H1 (cell line): Measurements from ENCODE around the gene LCOR. TPM values are rescaled to one million over a fixed set of nuclear protein-coding genes. Genes with fewer than 3 reads are reported as not detected.

ENCODE experiments used
- CTCF ChIA-PET: fragments of 300-600 bp; sonication (Branson Sonifier 250); formaldehyde crosslinking; loops from one replicate; lab custom pipeline; 2021; ENCODE audit not compliant: partially characterized antibody; lab: Charles Lee
- POLR2A ChIA-PET: fragments of 300-600 bp; sonication (Branson Sonifier 250); formaldehyde crosslinking; loops from one replicate; lab custom pipeline; 2021; ENCODE audit warnings: inconsistent platforms; ENCODE audit not compliant: partially characterized antibody; lab: Charles Lee
- DNase-seq, 2 experiments: peaks; one replicate each; pipeline versions ENCODE4 v3.0.0 to v3.0.0-alpha.2; 2010 to 2022; ENCODE audit warnings: low spot score in 2 of 2, low read depth in 1 of 2, mixed read lengths in 1 of 2
- FAIRE-seq: peaks from 2 replicates; lab custom pipeline; 2011; peaks lifted over from hg19 to GRCh38; lab: Jason Lieb, UNC
- H2AFZ ChIP-seq: 2 replicates; pipeline ENCODE4 v1.8.1; 2012; ENCODE audit warnings: low read length, inconsistent platforms
- H2AK5ac ChIP-seq: 2 replicates; pipeline ENCODE4 v1.6.1; 2013; ENCODE audit warnings: low read depth, low read length
- H2BK120ac ChIP-seq: replicated peaks from 2 replicates; pipeline ENCODE3; 2013; ENCODE audit warnings: low read depth, low read length, inconsistent platforms
- H2BK12ac ChIP-seq: 2 replicates; pipeline ENCODE4 v1.6.1; 2013; ENCODE audit warnings: low read depth, low read length
- H2BK15ac ChIP-seq: 2 replicates; pipeline ENCODE4 v1.6.1; 2013; ENCODE audit warnings: low read length
- H2BK20ac ChIP-seq: 2 replicates; pipeline ENCODE4 v1.6.1; 2013; ENCODE audit warnings: low read length
- H2BK5ac ChIP-seq: 2 replicates; pipeline ENCODE4 v1.6.1; 2013; ENCODE audit warnings: low read depth, low read length
- H3K14ac ChIP-seq: 2 replicates; pipeline ENCODE4 v1.6.1; 2013; ENCODE audit warnings: inconsistent platforms; ENCODE audit not compliant: insufficient read length
- H3K18ac ChIP-seq: 2 replicates; pipeline ENCODE4 v1.6.1; 2013; ENCODE audit warnings: low read length; ENCODE audit errors: extremely low read depth
- H3K23ac ChIP-seq: 2 replicates; pipeline ENCODE4 v1.6.1; 2013; ENCODE audit warnings: inconsistent platforms; ENCODE audit not compliant: insufficient read length
- H3K23me2 ChIP-seq: 2 replicates; pipeline ENCODE4 v1.6.1; 2013; ENCODE audit warnings: low read depth, low read length
- H3K27ac ChIP-seq: 2 replicates; pipeline ENCODE4 v1.6.1; 2011; ENCODE audit warnings: low read depth, low read length, inconsistent platforms
- H3K27me3 ChIP-seq, 4 experiments: replicated peaks in 1 of 4; 1 replicate in 1 of 4; 2 replicates in 3 of 4; pipeline versions ENCODE4 v1.6.1 to v1.8.1; 2011 to 2013; ENCODE audit warnings: low read length in 3 of 4, mild to moderate bottlenecking in 3 of 4, inconsistent platforms in 2 of 4, mixed read lengths in 2 of 4, moderate library complexity in 1 of 4; ENCODE audit not compliant: control insufficient read depth in 3 of 4, insufficient read depth in 3 of 4; ENCODE audit errors: extremely low read depth in 1 of 4
- H3K36me3 ChIP-seq, 4 experiments: 2 replicates each; pipeline versions ENCODE4 v1.6.1 to v1.8.1; 2011 to 2013; ENCODE audit warnings: mild to moderate bottlenecking in 4 of 4, low read length in 3 of 4, moderate library complexity in 2 of 4, control low read depth in 1 of 4, inconsistent platforms in 1 of 4; ENCODE audit not compliant: insufficient read depth in 4 of 4, control insufficient read depth in 2 of 4
- H3K4ac ChIP-seq: replicated peaks from 2 replicates; pipeline ENCODE3; 2013; ENCODE audit warnings: low read length, low read depth, mixed read lengths, inconsistent platforms; ENCODE audit not compliant: insufficient read length
- H3K4me1 ChIP-seq, 4 experiments: replicated peaks in 1 of 4; 1 replicate in 1 of 4; 2 replicates in 3 of 4; pipeline versions ENCODE4 v1.6.1 to v1.8.1; 2011 to 2013; ENCODE audit warnings: low read length in 3 of 4, inconsistent platforms in 2 of 4, mixed read lengths in 1 of 4; ENCODE audit not compliant: insufficient read depth in 4 of 4, control insufficient read depth in 3 of 4
- H3K4me2 ChIP-seq, 2 experiments: 2 replicates each; pipeline versions ENCODE4 v1.6.1 to v1.8.1; 2011 to 2013; ENCODE audit warnings: low read depth in 2 of 2, low read length in 2 of 2, control low read depth in 1 of 2, inconsistent platforms in 1 of 2, mild to moderate bottlenecking in 1 of 2; ENCODE audit not compliant: insufficient read depth in 1 of 2
- H3K4me3 ChIP-seq, 4 experiments: fragments of 200-600, 300-600 bp in 1 of 4; sonication (generic), shearing (Covaris generic), sonication (Bioruptor Twin) in 1 of 4; 2 replicates each; pipeline versions ENCODE4 v1.5.1 to v1.8.1; 2011 to 2016; ENCODE audit warnings: low read length in 4 of 4, low read depth in 3 of 4, control low read depth in 2 of 4, inconsistent platforms in 2 of 4, mild to moderate bottlenecking in 2 of 4, mixed read lengths in 1 of 4, moderate library complexity in 1 of 4; ENCODE audit not compliant: insufficient read depth in 2 of 4; ENCODE audit errors: extremely low read depth in 1 of 4
- H3K56ac ChIP-seq: replicated peaks from 2 replicates; pipeline ENCODE3; 2013; ENCODE audit warnings: low read depth, mild to moderate bottlenecking, mixed read lengths, low read length, inconsistent platforms; ENCODE audit not compliant: insufficient read length
- H3K79me1 ChIP-seq: 2 replicates; pipeline ENCODE4 v1.6.1; 2013; ENCODE audit warnings: low read depth, low read length, control low read depth
- H3K79me2 ChIP-seq, 2 experiments: 2 replicates each; pipeline versions ENCODE4 v1.6.1 to v1.8.1; 2012 to 2013; ENCODE audit warnings: low read length in 2 of 2, mild to moderate bottlenecking in 2 of 2, inconsistent platforms in 1 of 2; ENCODE audit not compliant: insufficient read depth in 2 of 2, control insufficient read depth in 1 of 2
- H3K9ac ChIP-seq, 4 experiments: replicated peaks in 1 of 4; 1 replicate in 1 of 4; 2 replicates in 3 of 4; pipeline versions ENCODE4 v1.6.1 to v1.8.1; 2011 to 2013; ENCODE audit warnings: low read depth in 3 of 4, low read length in 3 of 4, control low read depth in 2 of 4, mild to moderate bottlenecking in 2 of 4, moderate library complexity in 2 of 4, inconsistent platforms in 1 of 4; ENCODE audit errors: extremely low read depth in 1 of 4
- H3K9me3 ChIP-seq, 2 experiments: 2 replicates each; pipeline versions ENCODE4 v1.6.1 to v1.8.1; 2012 to 2013; ENCODE audit warnings: mild to moderate bottlenecking in 2 of 2, moderate library complexity in 2 of 2, control low read depth in 1 of 2, inconsistent platforms in 1 of 2, low read depth in 1 of 2, low read length in 1 of 2, mixed read lengths in 1 of 2; ENCODE audit not compliant: insufficient read depth in 2 of 2
- H4K20me1 ChIP-seq, 2 experiments: replicated peaks in 1 of 2; 2 replicates each; pipeline versions ENCODE3 to v1.8.1; 2011 to 2013; ENCODE audit warnings: inconsistent platforms in 2 of 2, low read length in 2 of 2, mild to moderate bottlenecking in 1 of 2; ENCODE audit not compliant: insufficient read depth in 2 of 2, control insufficient read depth in 1 of 2
- H4K5ac ChIP-seq: 2 replicates; pipeline ENCODE4 v1.6.1; 2013; ENCODE audit warnings: low read length, low read depth, mixed read lengths, inconsistent platforms; ENCODE audit not compliant: insufficient read length
- H4K8ac ChIP-seq: 2 replicates; pipeline ENCODE4 v1.8.0; 2013; ENCODE audit warnings: mild to moderate bottlenecking, moderate library complexity, low read length, inconsistent platforms; ENCODE audit not compliant: insufficient read depth; ENCODE audit errors: extremely low read depth
- H4K91ac ChIP-seq: replicated peaks from 2 replicates; pipeline ENCODE3; 2013; ENCODE audit warnings: low read length, mixed read lengths, inconsistent platforms; ENCODE audit not compliant: insufficient read length
- ASH2L ChIP-seq: fragments of 200-600, 300-600 bp; sonication (generic); IDR thresholded peaks from one replicate; pipeline ENCODE4 v1.7.1; 2017; ENCODE audit warnings: low read length
- CBX5 ChIP-seq: fragments of 300-800, 300-1000 bp; sonication (generic); IDR thresholded peaks from 2 replicates; pipeline ENCODE4 v1.7.1; 2016; ENCODE audit warnings: antibody characterized with exemption, low read length, low read depth
- CEBPB ChIP-seq: IDR thresholded peaks from 2 replicates; pipeline ENCODE4 v1.6.1; 2012; ENCODE audit warnings: low read depth, low read length
- HDAC6 ChIP-seq: IDR thresholded peaks from one replicate; pipeline ENCODE4 v1.7.1; 2012; ENCODE audit warnings: low read depth, mild to moderate bottlenecking, inconsistent platforms, low read length, moderate library complexity
- JUN ChIP-seq: IDR thresholded peaks from 2 replicates; pipeline ENCODE4 v1.6.1; 2011; ENCODE audit warnings: low read depth, mild to moderate bottlenecking, improper control_type of control experiment, low read length
- KDM5A ChIP-seq: fragments of 200-600 bp; IDR thresholded peaks from 2 replicates; pipeline ENCODE4 v1.7.1; 2012; ENCODE audit warnings: mild to moderate bottlenecking, low read length, inconsistent platforms, mixed read lengths
- SIN3A ChIP-seq, 2 experiments: IDR thresholded peaks in 1 of 2; conservative IDR thresholded peaks in 1 of 2; 2 replicates each; pipeline ENCODE4 v1.6.1; 2011 to 2012; ENCODE audit warnings: low read length in 2 of 2, improper control_type of control experiment in 1 of 2, low read depth in 1 of 2, mild to moderate bottlenecking in 1 of 2
- SP2 ChIP-seq: IDR thresholded peaks from 2 replicates; pipeline ENCODE4 v1.6.1; 2012; ENCODE audit warnings: mild to moderate bottlenecking, low read length, inconsistent platforms
- TAF1 ChIP-seq: IDR thresholded peaks from 2 replicates; pipeline ENCODE4 v1.6.1; 2011; ENCODE audit warnings: mild to moderate bottlenecking, low read depth, low read length
- TAF7 ChIP-seq: optimal IDR thresholded peaks from 2 replicates; pipeline ENCODE3; 2011; ENCODE audit warnings: low read depth, mild to moderate bottlenecking, inconsistent platforms, low read length, moderate library complexity, borderline replicate concordance
- TCF12 ChIP-seq: IDR thresholded peaks from 2 replicates; pipeline ENCODE4 v1.6.1; 2011; ENCODE audit warnings: low read depth, mild to moderate bottlenecking, low read length
- TEAD4 ChIP-seq: IDR thresholded peaks from 2 replicates; pipeline ENCODE4 v1.6.1; 2012; ENCODE audit warnings: low read depth, low read length, inconsistent platforms, mixed read lengths
- YY1 ChIP-seq: IDR thresholded peaks from 2 replicates; pipeline ENCODE4 v1.6.1; 2011; ENCODE audit warnings: low read depth, mild to moderate bottlenecking, low read length
- WGBS, 2 experiments: shearing (Covaris generic) in 1 of 2; methylation state at CpG; one replicate each; pipeline versions ENCODE4 v1.1.6 to v1.1.7; 2013 to 2015; ENCODE audit warnings: low lambda C conversion rate in 2 of 2, mixed read lengths in 2 of 2, inconsistent platforms in 1 of 2, low coverage in 1 of 2, missing lambda C conversion rate in 1 of 2; ENCODE audit not compliant: insufficient replicate concordance in 2 of 2, insufficient coverage in 1 of 2, insufficient read length in 1 of 2; ENCODE audit errors: extremely low coverage in 1 of 2, missing lambda C conversion rate in 1 of 2; 5-methylcytosine and 5-hydroxymethylcytosine counted together
- polyA plus RNA-seq, 7 experiments: library from polyadenylated mRNA; depleted of rRNA in 3 of 7; stranded (reverse) in 5 of 7; unstranded in 2 of 7; fragments of >200 nt in 5 of 7; fragments of 200-250 nt in 2 of 7; gene quantifications; 1 replicate in 5 of 7; 2 replicates in 1 of 7; 4 replicates in 1 of 7; pipeline versions ENCODE4 v1.2.1 to v1.2.3, GENCODE V29; 2011 to 2013; ENCODE audit warnings: missing spikeins in 2 of 7, mixed read lengths in 2 of 7
- total RNA-seq: library from RNA; stranded (reverse); fragmentation: NEBNext Ultra II Directional; extraction: Animal tissue kit (Norgen Biotek cat#: 25700); gene quantifications from 2 replicates; pipeline ENCODE4 v1.2.1, GENCODE V29; 2021
- TF ChIP-seq, protein P1 (sequence below): IDR thresholded peaks from 2 replicates; pipeline ENCODE4 v1.6.1; 2011; ENCODE audit warnings: low read length, improper control_type of control experiment

The LCOR gene
- total and polyA plus RNA-seq, 2 of the 8 experiments (the other 6 are each of a cell fraction or from before 2014, with no cell fraction given): 4.7 to 25.5 TPM

DNA sequence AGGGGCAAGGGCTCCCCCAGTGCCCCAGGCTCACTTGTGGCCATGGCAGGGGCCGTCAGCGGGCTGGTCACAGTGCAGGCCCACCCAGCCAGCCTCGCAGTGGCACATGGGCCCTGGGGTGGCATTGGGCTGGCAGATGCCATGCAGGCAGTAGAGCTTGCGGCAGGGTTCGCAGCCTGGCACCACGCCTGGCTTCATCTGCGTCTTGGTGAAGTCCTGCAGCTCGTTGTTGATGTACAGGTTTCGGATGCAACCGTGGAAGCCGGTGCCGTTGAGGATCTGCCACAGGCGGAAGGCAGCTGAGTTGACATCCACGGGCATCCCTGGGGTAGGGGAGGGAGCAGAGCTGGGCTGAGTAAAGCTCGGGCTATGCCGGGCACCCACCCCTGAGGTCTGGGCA lies 170.6 kb downstream of the LCOR start:
- no peak overlapping the region for H2BK5ac ChIP-seq

More for the DNA sequence above, 170.6 kb downstream of the LCOR start:
- H3K27ac ChIP-seq: no peak overlapping the region
- H3K56ac ChIP-seq: no peak overlapping the region
- H2BK20ac ChIP-seq: no peak overlapping the region
- no peaks in the 10 kb centered on the region for H3K27me3 ChIP-seq
- no peaks in the 10 kb centered on the region for H3K23me2 ChIP-seq
- H4K20me1 ChIP-seq: no peaks in the 10 kb centered on the region
- no peaks in the 10 kb centered on the region for H3K79me2 ChIP-seq
- no peak for DNase-seq
- no peak overlapping the region for H2AFZ ChIP-seq
- no peaks in the 10 kb centered on the region for H3K79me1 ChIP-seq
- H2BK120ac ChIP-seq: no peak overlapping the region
- no peak overlapping the region for H4K5ac ChIP-seq
- H3K23ac ChIP-seq: no peak overlapping the region
- H3K4ac ChIP-seq: no peak overlapping the region
- H4K8ac ChIP-seq: no peak overlapping the region
- H3K4me3 ChIP-seq: no peak overlapping the region
- H3K4me1 ChIP-seq: peaks cover 0 to 4% (median 1%) of the 10 kb centered on the region in 4 experiments; a peak in 4 of 7 replicates
- no peak overlapping the region for H3K14ac ChIP-seq
- ChIA-PET POLR2A (interaction anchor here (1.2 kb wide), 1 partner anchor 9 kb away, joined by 3 read pairs; no protein-coding TSS in a partner anchor), CTCF (interaction anchor here (0.7 to 8.1 kb wide), 11 partner anchors 8 to 70 kb away, joined by 3 to 47 read pairs (median 4); no protein-coding TSS in a partner anchor)
- H2BK12ac ChIP-seq: no peak overlapping the region
- no peaks in the 10 kb centered on the region for H3K9me3 ChIP-seq
- FAIRE-seq: no peak
- H3K36me3 ChIP-seq: no peaks in the 10 kb centered on the region
- no peak overlapping the region for H3K4me2 ChIP-seq
- H4K91ac ChIP-seq: no peak overlapping the region
- no peak overlapping the region for H2BK15ac ChIP-seq
- H2AK5ac ChIP-seq: no peak overlapping the region
- no peak overlapping the region for H3K18ac ChIP-seq
- TF ChIP-seq TCF12: no peak
- no peak for TF ChIP-seq CEBPB
- TF ChIP-seq SIN3A (conservative IDR thresholded peaks at IDR 0.05 in 1 of 2, IDR thresholded peaks at IDR 0.05 in 1 of 2; ENCODE audit: low read depth in 1 of 2, low read length in 2 of 2): no peak
- TF ChIP-seq ASH2L: no peak
- no peak for TF ChIP-seq KDM5A
- TF ChIP-seq YY1: no peak
- TF ChIP-seq CBX5: no peak
- TF ChIP-seq, protein P1, sequence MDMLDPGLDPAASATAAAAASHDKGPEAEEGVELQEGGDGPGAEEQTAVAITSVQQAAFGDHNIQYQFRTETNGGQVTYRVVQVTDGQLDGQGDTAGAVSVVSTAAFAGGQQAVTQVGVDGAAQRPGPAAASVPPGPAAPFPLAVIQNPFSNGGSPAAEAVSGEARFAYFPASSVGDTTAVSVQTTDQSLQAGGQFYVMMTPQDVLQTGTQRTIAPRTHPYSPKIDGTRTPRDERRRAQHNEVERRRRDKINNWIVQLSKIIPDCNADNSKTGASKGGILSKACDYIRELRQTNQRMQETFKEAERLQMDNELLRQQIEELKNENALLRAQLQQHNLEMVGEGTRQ: no peak
- TF ChIP-seq TEAD4: no peak
- no peak for TF ChIP-seq HDAC6
- no peak for TF ChIP-seq TAF1
- no peak for TF ChIP-seq SP2
- no peak for TF ChIP-seq TAF7
- no peak for TF ChIP-seq JUN
- H3K9ac ChIP-seq: no peak overlapping the region
- 96% methylated on average over 13 of the region's 16 CpGs; no CpG with 5 or more reads in 1 of the 2 experiments for WGBS, 2 experiments
